Stromal cell of bone marrow (primary cell): ENCODE measurements around the gene GALNT13.

Experiments used
- DNase-seq: peaks from one replicate; pipeline ENCODE4 v3.0.0-alpha.2; 2012; ENCODE audit warnings: low read depth

GALNT13 gene

GRCh38 chr2:154306266-154306970 lies 434.7 kb downstream of the GALNT13 start:
- no peak for DNase-seq

- DNase-seq: no peak
Measured at GRCh38 chr2:154307007-154307406, 435.3 kb downstream of the GALNT13 start.

GRCh38 chr2:154324601-154325000 lies 452.9 kb downstream of the GALNT13 start:
- no peak for DNase-seq

GRCh38 chr2:154329510-154329909 lies 457.8 kb downstream of the GALNT13 start:
- DNase-seq: no peak

- DNase-seq: no peak
Measured at GRCh38 chr2:154331784-154332183, 460.1 kb downstream of the GALNT13 start.

- DNase-seq: no peak
Measured at GRCh38 chr2:154336201-154336600, 464.5 kb downstream of the GALNT13 start.

- DNase-seq: no peak
Measured at GRCh38 chr2:154338352-154338967, 466.7 kb downstream of the GALNT13 start.

- no peak for DNase-seq
Measured at GRCh38 chr2:154343282-154343681, 471.6 kb downstream of the GALNT13 start.

GRCh38 chr2:154350911-154351310 lies 479.2 kb downstream of the GALNT13 start:
- DNase-seq: no peak

GRCh38 chr2:154361276-154361675 lies 489.6 kb downstream of the GALNT13 start:
- DNase-seq: no peak

GRCh38 chr2:154368153-154368552 lies 496.4 kb downstream of the GALNT13 start:
- no peak for DNase-seq

- DNase-seq: no peak
Measured at GRCh38 chr2:154370873-154371272, 499.2 kb downstream of the GALNT13 start.

- DNase-seq: no peak
Measured at GRCh38 chr2:154374416-154374815, 502.7 kb downstream of the GALNT13 start.

- peak; percentile 31 for DNase-seq
Measured at GRCh38 chr2:154375579-154375931, 503.8 kb downstream of the GALNT13 start.

- no peak for DNase-seq
Measured at GRCh38 chr2:154381931-154382794, 510.4 kb downstream of the GALNT13 start.

GRCh38 chr2:154386186-154386585 lies 514.5 kb downstream of the GALNT13 start:
- DNase-seq: no peak

- DNase-seq: no peak
Measured at GRCh38 chr2:154391051-154391450, 519.3 kb downstream of the GALNT13 start.

- DNase-seq: no peak
Measured at GRCh38 chr2:154392256-154392655, 520.5 kb downstream of the GALNT13 start.

- no peak for DNase-seq
Measured at GRCh38 chr2:154394600-154394999, 522.9 kb downstream of the GALNT13 start.

GRCh38 chr2:154400563-154401290 lies 529.0 kb downstream of the GALNT13 start:
- no peak for DNase-seq

- DNase-seq: peak; percentile 6
Measured at GRCh38 chr2:154402213-154402612, 530.5 kb downstream of the GALNT13 start.

- no peak for DNase-seq
Measured at GRCh38 chr2:154403242-154403790, 531.6 kb downstream of the GALNT13 start.
